H9 (cell line): ENCODE data around the gene VAV3. TPM values are rescaled to one million over a fixed set of nuclear protein-coding genes. Genes with fewer than 3 reads are reported as not detected.

Experiments
- DNase-seq: peaks from one replicate; pipeline ENCODE4 v3.0.0-alpha.2; 2017
- H2AFZ ChIP-seq: one replicate; pipeline ENCODE4 v1.6.1; 2013; ENCODE audit warnings: mild to moderate bottlenecking, low read length, control low read depth, moderate library complexity
- H2AK5ac ChIP-seq: 2 replicates; pipeline ENCODE4 v1.6.1; 2013; ENCODE audit warnings: low read length, control low read depth, mixed read lengths; ENCODE audit not compliant: insufficient read length
- H2BK120ac ChIP-seq: one replicate; pipeline ENCODE4 v1.6.1; 2013; ENCODE audit warnings: low read depth, mild to moderate bottlenecking, low read length, control low read depth, inconsistent platforms; ENCODE audit not compliant: poor library complexity, severe bottlenecking
- H2BK12ac ChIP-seq: 2 replicates; pipeline ENCODE4 v1.6.1; 2013; ENCODE audit warnings: low read length, control low read depth, mixed read lengths, low read depth; ENCODE audit not compliant: insufficient read length
- H2BK15ac ChIP-seq: 2 replicates; pipeline ENCODE4 v1.6.1; 2013; ENCODE audit warnings: low read depth, low read length, control low read depth
- H2BK20ac ChIP-seq: one replicate; pipeline ENCODE4 v1.6.1; 2013; ENCODE audit warnings: low read depth, mild to moderate bottlenecking, low read length, control low read depth, inconsistent platforms; ENCODE audit not compliant: poor library complexity, severe bottlenecking
- H2BK5ac ChIP-seq: 2 replicates; pipeline ENCODE4 v1.6.1; 2013; ENCODE audit warnings: low read length, control low read depth, mixed read lengths; ENCODE audit not compliant: insufficient read length
- H3K14ac ChIP-seq: 2 replicates; pipeline ENCODE4 v1.6.1; 2013; ENCODE audit warnings: low read length, control low read depth; ENCODE audit not compliant: insufficient read depth
- H3K18ac ChIP-seq: 2 replicates; pipeline ENCODE4 v1.6.1; 2013; ENCODE audit warnings: low read depth, mild to moderate bottlenecking, mixed read lengths, low read length, control low read depth; ENCODE audit not compliant: insufficient read length
- H3K23ac ChIP-seq: 2 replicates; pipeline ENCODE4 v1.6.1; 2013; ENCODE audit warnings: low read length, control low read depth, mixed read lengths, low read depth; ENCODE audit not compliant: insufficient read length
- H3K23me2 ChIP-seq: 2 replicates; pipeline ENCODE4 v1.6.1; 2013; ENCODE audit warnings: low read depth, mild to moderate bottlenecking, mixed read lengths, low read length, control low read depth; ENCODE audit not compliant: insufficient read length, poor library complexity, severe bottlenecking
- H3K27ac ChIP-seq: 2 replicates; pipeline ENCODE4 v1.5.1; 2013; ENCODE audit warnings: low read length, control low read depth, mixed read lengths, low read depth; ENCODE audit not compliant: insufficient read length
- H3K27me3 ChIP-seq: 2 replicates; pipeline ENCODE4 v1.6.1; 2013; ENCODE audit warnings: low read length, control low read depth, inconsistent platforms; ENCODE audit not compliant: insufficient read depth
- H3K4ac ChIP-seq: 2 replicates; pipeline ENCODE4 v1.6.1; 2013; ENCODE audit warnings: low read depth, mild to moderate bottlenecking, control low read depth, inconsistent platforms, low read length, moderate library complexity
- H3K4me1 ChIP-seq: 2 replicates; pipeline ENCODE4 v1.6.1; 2013; ENCODE audit warnings: low read length, control low read depth, inconsistent platforms; ENCODE audit not compliant: insufficient read depth
- H3K4me2 ChIP-seq: 2 replicates; pipeline ENCODE4 v1.6.1; 2013; ENCODE audit warnings: low read length, control low read depth, mixed read lengths; ENCODE audit not compliant: insufficient read length, insufficient read depth
- H3K56ac ChIP-seq: 2 replicates; pipeline ENCODE4 v1.6.1; 2013; ENCODE audit warnings: low read depth, mild to moderate bottlenecking, mixed read lengths, low read length, control low read depth; ENCODE audit not compliant: insufficient read length
- H3K79me1 ChIP-seq: 2 replicates; pipeline ENCODE4 v1.6.1; 2013; ENCODE audit warnings: low read depth, mild to moderate bottlenecking, moderate library complexity, low read length, control low read depth, inconsistent platforms; ENCODE audit not compliant: insufficient read depth, poor library complexity, severe bottlenecking
- H3K79me2 ChIP-seq: 2 replicates; pipeline ENCODE4 v1.6.1; 2013; ENCODE audit warnings: low read length, control low read depth, inconsistent platforms; ENCODE audit not compliant: insufficient read depth
- H3K9ac ChIP-seq: 2 replicates; pipeline ENCODE4 v1.6.1; 2013; ENCODE audit warnings: low read length, control low read depth, mixed read lengths; ENCODE audit not compliant: insufficient read length; ENCODE audit errors: extremely low read depth
- H3K9me3 ChIP-seq: one replicate; pipeline ENCODE4 v1.6.1; 2013; ENCODE audit warnings: low read depth, low read length, inconsistent platforms; ENCODE audit not compliant: control insufficient read depth
- H3T11ph ChIP-seq: one replicate; pipeline ENCODE4 v1.6.1; 2013; ENCODE audit warnings: mild to moderate bottlenecking, low read length, control low read depth, inconsistent platforms
- H4K20me1 ChIP-seq: one replicate; pipeline ENCODE4 v1.6.1; 2013; ENCODE audit not compliant: control insufficient read depth, insufficient read length, insufficient read depth
- H4K5ac ChIP-seq: 2 replicates; pipeline ENCODE4 v1.6.1; 2013; ENCODE audit warnings: low read depth, mild to moderate bottlenecking, mixed read lengths, low read length, control low read depth; ENCODE audit not compliant: insufficient read length
- H4K8ac ChIP-seq: replicated peaks from 2 replicates; pipeline ENCODE4 v1.6.1; 2013; ENCODE audit warnings: low read length, control low read depth, mixed read lengths, low read depth; ENCODE audit not compliant: insufficient read length
- H4K91ac ChIP-seq: 2 replicates; pipeline ENCODE4 v1.6.1; 2013; ENCODE audit warnings: low read depth, mild to moderate bottlenecking, moderate library complexity, mixed read lengths, low read length, control low read depth; ENCODE audit not compliant: insufficient read length
- H3K27ac Mint-ChIP-seq, 3 experiments: 2 replicates in 2 of 3; 3 replicates in 1 of 3; pipeline ENCODE4 v1.8.0; 2020 to 2021; ENCODE audit warnings: mixed read lengths in 3 of 3, mild to moderate bottlenecking in 1 of 3, moderate library complexity in 1 of 3
- H3K27me3 Mint-ChIP-seq: 2 replicates; pipeline ENCODE4 v1.8.0; 2021; ENCODE audit warnings: low read depth, mild to moderate bottlenecking, moderate library complexity, mixed read lengths
- H3K36me3 Mint-ChIP-seq, 3 experiments: 2 replicates in 2 of 3; 3 replicates in 1 of 3; pipeline ENCODE4 v1.8.0; 2020 to 2021; ENCODE audit warnings: low read depth in 3 of 3, mixed read lengths in 3 of 3; ENCODE audit not compliant: insufficient read depth in 1 of 3
- H3K4me1 Mint-ChIP-seq, 2 experiments: 2 replicates each; pipeline ENCODE4 v1.8.0; 2020; ENCODE audit warnings: mixed read lengths in 2 of 2
- H3K4me3 Mint-ChIP-seq, 2 experiments: 2 replicates in 1 of 2; 3 replicates in 1 of 2; pipeline ENCODE4 v1.8.0; 2020 to 2021; ENCODE audit warnings: mild to moderate bottlenecking in 2 of 2, mixed read lengths in 2 of 2, moderate library complexity in 1 of 2
- H3K9me3 Mint-ChIP-seq, 2 experiments: 2 replicates in 1 of 2; 3 replicates in 1 of 2; pipeline ENCODE4 v1.8.0; 2020; ENCODE audit warnings: mild to moderate bottlenecking in 2 of 2, mixed read lengths in 2 of 2, moderate library complexity in 1 of 2
- CTCF ChIP-seq: fragments of 200-600 bp; sonication (generic); conservative IDR thresholded peaks from 3 replicates; pipeline ENCODE4 v1.8.0; 2021; ENCODE audit warnings: antibody characterized with exemption, mild to moderate bottlenecking
- WGBS: extraction: QIAGEN DNeasy Blood & Tissue Kit; methylation state at CpG from one replicate; pipeline ENCODE4 v1.1.7; 2013; ENCODE audit warnings: missing lambda C conversion rate, low lambda C conversion rate, mixed read lengths; ENCODE audit not compliant: insufficient read length; ENCODE audit errors: extremely low coverage; 5-methylcytosine and 5-hydroxymethylcytosine counted together
- total RNA-seq: library from RNA; stranded (reverse); gene quantifications from 2 replicates; pipeline ENCODE4 v1.2.1, GENCODE V29; 2021

VAV3 gene
- total RNA-seq, 1 experiment from 2014 or later, result 5.1 TPM

GRCh38 chr1:107817206-107817605 is 147.8 kb downstream of the VAV3 start:
- no peak for DNase-seq
- Histone ChIP-seq H3K9me3 (no peaks in the 10 kb centered on the region), H3K79me2 (no peaks in the 10 kb centered on the region), H2BK15ac (no peak overlapping the region), H3K27me3 (no peaks in the 10 kb centered on the region), H3K18ac (no peak overlapping the region), H4K5ac (no peak overlapping the region), H3K14ac (no peak overlapping the region), H3K4me2 (no peak overlapping the region), H4K8ac (no peak overlapping the region), H2BK20ac (no peak overlapping the region), H3K79me1 (no peaks in the 10 kb centered on the region), H3K4ac (no peak overlapping the region), H2BK120ac (no peak overlapping the region), H3K9ac (no peak overlapping the region), H3K23me2 (no peaks in the 10 kb centered on the region), H2BK5ac (no peak overlapping the region), H2BK12ac (no peak overlapping the region), H3K27ac (no peak overlapping the region), H3K23ac (no peak overlapping the region), H3T11ph (no peak overlapping the region), H3K4me1 (peaks cover 2% of the 10 kb centered on the region; the same call in 1 of the 2 replicates), H2AFZ (no peak overlapping the region), H4K91ac (no peak overlapping the region), H2AK5ac (no peak overlapping the region), H4K20me1 (no peaks in the 10 kb centered on the region), H3K56ac (no peak overlapping the region)
- Mint-ChIP-seq H3K9me3 (no peaks in the 10 kb centered on the region), H3K36me3 (peaks cover 0 to 14% (median 3%) of the 10 kb centered on the region in 3 experiments; a peak in 3 of 7 replicates), H3K4me1 (peaks cover 21 to 30% of the 10 kb centered on the region in 2 experiments), H3K27ac (no peak overlapping the region), H3K27me3 (no peaks in the 10 kb centered on the region), H3K4me3 (no peak overlapping the region)
- no peak for TF ChIP-seq CTCF
- no CpG with 5 or more reads among the region's 1 CpG for WGBS
